ENCODE measurements around the gene KRT75. TPM values are rescaled to one million over a fixed set of nuclear protein-coding genes. Genes with fewer than 3 reads are reported as not detected.
"Not testable (repeated sequence)": the region's sequence is repeated elsewhere in the genome, so short reads cannot be mapped to it uniquely, and the experiment has no call there.

KRT75 gene
- total RNA-seq, 1 experiment from 2014 or later: not detected

DNA sequence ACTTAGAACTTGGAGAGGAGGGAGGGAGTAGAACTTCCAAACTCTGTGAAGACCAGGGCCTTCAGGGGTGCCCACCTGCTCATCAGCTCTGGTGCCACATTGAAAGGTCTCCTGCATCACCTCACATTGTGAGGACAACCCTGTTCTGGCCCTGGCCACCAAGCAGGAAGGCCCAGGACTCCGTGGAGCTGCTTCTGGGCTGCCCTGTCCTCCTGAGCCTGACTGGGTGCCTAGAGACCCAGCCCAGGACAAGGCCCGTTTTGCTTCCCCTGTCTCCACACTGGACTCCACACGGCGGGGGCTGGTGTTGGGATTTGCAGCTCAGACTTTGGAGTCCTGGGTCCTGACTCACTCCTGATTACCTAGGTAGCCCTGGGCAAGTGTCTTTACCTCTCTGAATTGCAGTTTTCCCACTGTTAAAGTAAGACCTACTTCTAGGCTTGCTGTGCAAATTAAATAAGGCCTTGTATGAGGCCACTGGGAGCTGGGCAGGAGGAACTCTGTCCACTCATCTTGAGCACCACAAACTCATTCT is 15.5 kb downstream of the KRT75 start:
- DNase-seq (ENCODE audit: extremely low read depth, low read depth): no peak

DNA sequence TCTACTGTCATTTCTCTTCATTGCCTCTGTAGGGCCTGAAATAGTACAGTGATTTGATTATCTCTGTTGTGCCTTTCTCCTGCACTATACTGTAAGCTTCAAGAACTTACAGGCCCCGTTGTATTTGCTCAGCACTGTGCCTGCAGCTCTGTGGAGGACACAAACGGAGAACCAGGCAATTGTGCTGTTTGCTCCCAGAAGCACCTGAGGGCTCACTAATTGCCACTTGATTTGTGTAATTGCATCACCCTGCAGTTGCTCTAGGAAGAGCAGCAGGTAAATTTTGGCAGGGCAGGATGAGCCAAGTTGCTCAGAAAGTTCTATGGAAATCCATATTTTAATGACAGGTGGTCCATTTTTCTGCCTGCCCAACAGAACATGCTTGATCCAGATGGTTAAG is 16.4 kb downstream of the KRT75 start:
- DNase-seq (ENCODE audit: extremely low read depth, low read depth): no peak

DNA sequence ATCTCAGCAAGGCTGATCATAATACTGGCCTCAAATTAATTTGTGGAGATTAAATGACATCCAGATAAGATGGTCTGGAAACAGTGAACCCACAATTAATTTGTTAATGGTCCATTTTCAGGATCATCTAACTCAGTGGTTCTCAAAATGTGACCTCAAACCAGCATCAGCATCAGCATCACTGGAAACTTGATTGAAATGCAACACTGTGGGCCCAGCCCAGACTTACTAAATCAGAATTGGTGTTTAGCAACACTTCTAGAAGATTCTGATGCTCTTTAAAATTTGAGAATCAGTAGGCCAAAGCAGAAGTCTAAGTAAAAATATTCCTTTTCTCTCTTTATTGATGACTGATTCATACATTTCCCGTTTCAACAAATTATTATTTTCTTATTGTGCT is 17.4 kb downstream of the KRT75 start:
- no peak for DNase-seq (ENCODE audit: extremely low read depth, low read depth)

DNA sequence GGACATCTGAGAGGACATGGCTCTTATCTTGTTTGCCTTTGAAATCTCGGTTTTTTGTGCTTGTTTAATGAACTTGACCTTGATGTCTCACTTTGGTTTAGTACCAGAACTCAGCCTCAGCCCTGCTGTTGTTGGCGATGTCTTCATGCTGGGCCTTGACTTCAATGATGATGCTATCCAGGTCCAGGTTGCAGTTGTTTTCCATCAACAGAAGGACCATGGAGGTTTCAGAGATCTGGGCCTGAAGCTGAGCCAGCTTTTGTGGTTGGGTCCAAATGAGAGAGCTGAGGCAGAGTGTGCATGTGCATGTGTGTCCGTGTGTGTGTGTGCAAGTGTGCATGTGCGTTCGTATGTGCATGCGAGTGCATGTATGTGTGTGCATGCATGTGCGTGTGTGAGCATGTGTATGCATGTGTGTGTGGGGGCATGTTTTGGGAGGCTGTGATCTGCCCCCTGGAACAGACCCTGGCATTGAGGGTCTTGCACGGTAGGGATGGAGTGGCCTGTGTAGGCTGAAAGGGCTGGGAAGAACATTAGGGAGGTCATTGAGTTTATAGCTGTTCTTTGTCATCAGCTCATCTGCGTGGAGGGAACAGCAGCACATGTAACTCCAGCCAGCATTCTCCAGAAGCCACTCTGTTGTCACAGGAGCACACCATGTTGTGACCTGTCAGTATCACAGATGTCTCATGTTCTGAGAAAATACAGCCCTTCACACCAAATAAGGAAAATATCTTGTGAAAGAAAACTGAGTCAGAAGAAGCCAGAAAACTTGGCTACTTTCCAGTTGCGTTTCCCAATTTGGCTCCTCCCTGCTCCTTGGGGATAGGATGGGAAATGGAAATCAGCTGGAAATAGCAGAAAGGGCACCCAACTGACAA is 18.1 kb downstream of the KRT75 start:
- DNase-seq (ENCODE audit: extremely low read depth, low read depth): peak; percentile 21

DNA sequence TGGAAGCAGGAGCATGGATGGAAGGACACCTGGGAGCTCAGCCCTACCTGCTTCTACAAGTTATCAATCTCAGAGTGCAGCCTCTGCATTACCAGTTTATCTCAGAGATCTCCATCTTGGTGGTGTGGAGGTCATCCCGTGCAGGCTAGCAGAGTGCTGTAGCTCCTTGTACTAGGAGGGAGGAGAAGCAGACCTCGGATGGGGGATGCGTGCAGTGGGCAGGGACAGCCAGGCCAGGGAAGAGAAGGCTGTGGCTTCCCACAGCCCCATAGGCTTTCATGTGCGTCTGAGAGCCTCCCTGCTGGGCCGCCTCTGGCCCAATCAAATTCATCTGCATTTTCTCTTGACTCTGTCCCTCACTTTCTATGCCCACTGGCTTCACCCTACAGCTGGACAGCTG is 19.2 kb downstream of the KRT75 start:
- DNase-seq (ENCODE audit: extremely low read depth, low read depth): no peak

DNA sequence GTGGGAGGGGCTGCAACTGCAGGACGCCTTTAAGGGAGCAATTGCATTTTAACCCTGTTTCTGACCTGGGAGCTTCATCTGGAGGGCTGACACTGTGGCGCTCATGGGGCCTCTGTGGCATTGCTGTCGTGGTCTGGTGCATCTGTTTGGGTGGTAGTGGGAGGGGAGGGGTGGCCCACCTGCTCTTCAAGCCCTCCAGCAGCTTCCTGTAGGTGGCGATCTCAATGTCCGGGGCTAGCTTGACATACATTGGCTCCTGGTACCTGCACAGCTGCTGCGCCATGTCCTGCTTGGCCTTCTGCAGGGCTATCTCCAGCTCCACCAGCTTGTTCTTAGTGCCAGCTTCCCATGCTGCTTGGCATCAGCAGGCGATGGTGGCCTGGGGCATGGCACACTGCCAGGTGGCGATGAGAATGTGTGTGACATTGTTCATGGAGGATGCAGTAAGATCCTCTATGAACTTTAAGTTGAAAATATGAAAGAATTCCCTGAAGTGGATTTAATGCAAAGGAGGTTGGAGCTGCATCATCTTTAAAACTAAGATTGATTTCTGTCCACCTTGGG is 20.3 kb downstream of the KRT75 start:
- DNase-seq (ENCODE audit: extremely low read depth, low read depth): no peak

DNA sequence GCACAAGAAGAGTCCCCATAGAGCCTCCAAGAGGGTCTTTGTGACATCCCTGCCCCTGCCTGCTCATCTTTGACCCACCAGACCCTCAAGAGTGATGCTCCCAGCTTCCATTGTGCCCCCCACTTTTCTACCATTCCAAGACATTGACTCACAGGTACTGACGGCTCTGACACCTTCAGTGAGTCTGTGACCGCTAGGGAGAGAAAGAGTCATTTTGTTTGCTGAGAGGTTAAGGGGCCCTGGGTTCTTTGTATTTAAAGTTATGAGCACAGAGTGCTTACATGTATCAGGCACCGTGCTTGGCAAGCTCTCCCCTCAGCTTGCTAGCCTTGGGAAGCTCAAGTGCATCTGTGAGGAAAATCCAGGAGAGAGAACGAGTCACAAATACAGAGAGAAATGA is 21.0 kb downstream of the KRT75 start:
- DNase-seq (ENCODE audit: extremely low read depth, low read depth): no peak

DNA sequence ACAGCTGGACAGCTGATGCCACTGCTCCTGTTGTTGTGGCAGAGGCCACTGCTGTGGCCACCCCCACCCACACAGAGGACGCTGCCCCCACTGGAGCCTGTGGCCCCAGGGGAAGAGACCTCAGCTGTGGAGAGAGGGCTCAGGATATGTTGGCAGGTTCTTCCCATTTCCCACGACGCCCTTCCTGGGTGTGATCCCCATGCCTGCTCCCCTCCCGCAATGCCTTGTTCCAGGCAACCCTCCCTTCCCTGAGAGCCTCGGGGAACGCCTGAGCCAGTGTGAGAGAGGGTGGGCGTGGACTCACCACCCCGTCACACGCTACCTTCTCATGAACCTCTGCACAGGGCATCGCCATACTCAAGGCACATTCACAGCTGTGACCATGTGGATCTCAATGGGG is 22.4 kb downstream of the KRT75 start:
- no peak for DNase-seq (ENCODE audit: extremely low read depth, low read depth)

DNA sequence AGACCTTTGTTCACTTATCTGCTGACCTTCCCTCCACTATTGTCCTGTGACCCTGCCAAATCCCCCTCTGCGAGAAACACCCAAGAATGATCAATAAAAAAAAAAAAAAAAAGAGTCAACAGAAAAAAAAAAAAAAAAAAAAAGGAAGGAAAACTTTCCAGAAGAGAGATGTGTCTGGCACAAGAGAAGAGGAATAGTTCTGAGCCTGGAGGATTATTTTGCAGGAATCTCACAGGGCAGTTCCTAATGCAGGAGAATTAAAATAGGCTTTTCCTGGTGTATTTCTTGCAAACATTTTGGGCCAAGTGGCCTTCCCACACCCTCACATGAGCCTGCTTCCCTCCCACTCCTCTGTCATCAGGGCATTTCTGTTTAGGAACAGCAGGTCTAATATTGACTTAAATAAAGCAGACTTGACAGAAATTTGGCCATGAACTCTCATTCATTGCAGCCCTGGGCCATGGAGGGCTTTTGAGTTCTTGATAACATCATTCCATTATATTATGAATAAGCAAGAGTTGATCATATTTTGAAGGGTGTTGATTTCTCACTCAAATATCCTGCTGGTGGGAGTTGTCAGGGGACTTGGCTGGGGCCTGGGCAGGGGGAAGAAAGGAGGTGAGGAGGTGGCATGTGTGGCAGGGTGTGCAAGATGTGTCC is 23.5 kb downstream of the KRT75 start:
- DNase-seq (ENCODE audit: extremely low read depth, low read depth): not testable (repeated sequence)

DNA sequence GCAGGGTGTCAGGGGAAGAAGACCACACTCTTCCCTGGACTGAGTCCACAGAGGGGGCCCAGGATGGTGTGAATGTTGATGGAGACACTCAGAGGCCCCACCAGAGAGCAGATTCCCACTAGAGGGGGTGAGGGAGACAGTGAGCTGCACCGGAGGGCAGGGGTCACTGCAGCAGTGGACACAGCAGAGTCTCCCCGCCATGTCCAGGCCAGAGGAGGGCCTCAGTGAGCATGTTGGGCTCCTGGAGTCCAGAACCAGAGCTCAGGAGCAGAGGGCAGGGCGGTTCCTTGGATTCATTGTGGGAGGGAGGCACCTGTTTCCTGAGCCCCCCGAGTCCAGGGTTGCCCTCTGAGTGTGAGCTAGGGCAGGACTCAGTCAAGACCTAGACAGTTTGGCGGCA is 26.3 kb downstream of the KRT75 start:
- no peak for DNase-seq (ENCODE audit: extremely low read depth, low read depth)

DNA sequence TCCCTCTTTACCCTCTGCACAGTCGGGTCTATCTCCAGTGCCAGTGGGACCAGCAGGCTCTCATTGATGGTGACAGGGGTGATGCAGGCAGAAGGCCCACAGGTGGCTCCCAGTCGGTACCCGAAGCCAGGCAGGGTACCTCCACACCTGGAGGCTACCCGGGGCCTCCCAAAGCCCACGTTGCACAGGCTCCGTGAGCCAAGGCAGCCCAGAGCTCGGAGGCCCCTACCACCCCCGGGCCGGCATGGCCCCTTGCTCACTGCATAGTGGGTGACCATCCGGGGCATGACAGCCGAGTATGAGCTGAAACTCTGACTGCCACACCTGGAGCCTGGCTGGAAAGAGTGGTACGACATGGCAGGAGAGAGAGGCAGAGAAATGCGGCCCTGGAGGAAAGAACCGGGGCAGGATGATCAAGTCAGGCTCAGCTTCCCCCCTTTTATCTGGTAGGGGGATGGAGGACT is 28.2 kb downstream of the KRT75 start, which contains the start of gene KRT82:
Gene KRT82 (minus strand): TSS at position 414 of the 464 bp plus-strand sequence. CDS start 58 bp downstream, at position 356.
- DNase-seq (ENCODE audit: extremely low read depth, low read depth): no peak

DNA sequence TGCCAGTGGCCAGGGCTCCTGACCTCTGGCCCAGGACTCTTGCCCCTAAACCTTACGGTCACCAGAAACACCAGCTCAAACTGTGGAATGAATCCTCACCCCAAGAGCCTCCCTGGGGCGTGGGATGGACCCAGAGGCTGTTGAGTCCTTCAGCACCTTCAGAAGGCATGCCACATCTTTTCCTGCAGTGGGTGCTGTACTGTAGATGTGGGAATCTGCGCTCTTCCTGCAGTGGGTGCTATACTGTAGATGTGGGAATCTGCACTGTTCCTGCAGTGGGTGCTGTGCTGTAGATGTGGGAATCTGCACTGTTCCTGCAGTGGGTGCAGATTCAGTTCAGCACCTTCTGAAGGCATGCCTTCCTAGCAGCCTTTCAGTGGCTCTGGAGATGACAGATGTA is 29.2 kb downstream of the KRT75 start:
- no peak for DNase-seq (ENCODE audit: extremely low read depth, low read depth)

DNA sequence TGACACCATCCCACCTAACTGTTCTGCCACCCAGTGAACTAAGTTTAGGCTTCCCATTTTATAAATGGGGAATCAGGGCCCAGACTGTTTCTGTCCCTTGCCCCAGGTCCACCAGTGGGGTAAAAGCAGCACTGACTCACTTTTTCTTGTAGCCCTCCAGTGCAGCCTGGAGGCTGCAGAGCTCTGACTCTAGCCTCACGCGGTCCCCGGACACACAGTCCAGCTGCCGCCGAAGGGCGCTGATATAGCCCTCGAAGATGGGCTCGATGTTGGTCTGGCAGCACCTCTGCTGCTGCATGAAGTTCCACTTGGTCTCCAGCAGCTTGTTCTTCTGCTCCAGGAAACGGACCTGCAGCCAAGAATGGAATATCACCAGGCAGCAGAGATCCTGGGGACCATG is 30.6 kb downstream of the KRT75 start:
- DNase-seq (ENCODE audit: extremely low read depth, low read depth): no peak

DNA sequence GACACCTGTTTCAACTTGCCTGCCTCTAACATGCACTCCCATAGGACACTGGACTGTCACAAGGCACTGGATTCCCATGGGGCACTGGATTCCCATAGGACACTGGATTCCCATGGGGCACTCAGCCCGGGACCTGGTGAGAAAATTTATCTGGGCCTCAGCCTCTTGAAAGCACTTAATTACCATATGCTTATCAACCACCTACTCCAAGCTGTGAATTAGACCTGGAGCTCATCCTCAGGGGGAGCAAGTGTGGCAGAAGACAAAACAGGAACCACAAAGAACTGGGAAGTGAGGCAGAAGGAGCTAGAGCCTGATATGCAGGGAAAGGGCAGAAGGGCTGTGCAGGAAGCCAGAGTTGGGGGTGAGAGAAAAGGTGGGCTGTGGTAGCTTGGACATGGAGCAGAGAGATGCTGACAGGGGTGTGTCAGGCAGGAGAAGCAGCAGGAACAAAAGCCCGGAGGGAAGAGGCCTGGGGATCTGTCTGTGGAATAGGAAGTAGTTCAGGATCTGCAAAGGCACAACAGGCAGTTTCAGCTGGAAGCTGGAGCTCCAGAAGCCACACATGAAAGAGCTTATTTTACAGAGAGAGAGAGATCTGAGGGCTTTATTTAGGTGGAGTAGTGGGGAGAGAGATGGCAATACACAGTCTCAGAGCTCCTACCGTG is 31.2 kb downstream of the KRT75 start:
- DNase-seq (ENCODE audit: extremely low read depth, low read depth): no peak

DNA sequence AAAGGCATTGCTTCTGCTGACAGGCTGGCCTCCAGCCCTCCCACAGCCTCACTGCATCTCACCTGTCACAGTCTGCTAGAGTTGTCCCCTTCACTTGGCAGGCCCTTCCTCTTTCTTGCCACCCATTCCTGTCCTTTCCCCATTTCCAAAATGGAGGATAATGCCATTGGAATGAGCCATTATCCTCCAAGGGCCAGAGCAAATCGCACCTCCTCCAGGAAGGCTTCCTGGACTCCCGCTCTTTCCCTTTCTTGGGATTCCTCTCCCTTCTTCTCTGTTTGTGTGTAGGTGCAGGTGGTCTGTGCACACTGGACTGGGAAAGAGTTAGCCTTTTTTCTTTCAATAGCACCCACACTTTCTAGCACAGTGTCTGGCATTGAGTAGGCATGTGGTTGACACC is 31.8 kb downstream of the KRT75 start:
- no peak for DNase-seq (ENCODE audit: extremely low read depth, low read depth)

DNA sequence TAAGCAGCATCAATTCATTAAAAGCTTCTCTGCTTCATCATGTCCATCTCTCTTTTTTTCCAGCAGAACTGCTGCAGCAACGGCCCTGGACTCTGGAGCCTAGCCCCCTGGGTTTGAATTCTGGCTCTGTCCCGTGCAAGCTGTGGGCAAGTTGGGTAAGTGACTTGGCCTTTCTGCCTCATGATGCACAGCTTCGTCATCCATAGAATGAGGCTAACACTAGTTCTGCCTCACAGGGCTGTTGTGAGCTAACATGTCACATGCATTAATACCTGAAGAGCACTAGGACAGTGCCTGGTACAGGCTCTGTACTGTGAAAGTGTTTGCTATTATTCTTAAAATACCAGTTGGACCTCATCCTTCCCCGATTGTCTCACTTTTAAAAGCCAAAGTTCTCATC is 32.2 kb downstream of the KRT75 start:
- no peak for DNase-seq (ENCODE audit: extremely low read depth, low read depth)

DNA sequence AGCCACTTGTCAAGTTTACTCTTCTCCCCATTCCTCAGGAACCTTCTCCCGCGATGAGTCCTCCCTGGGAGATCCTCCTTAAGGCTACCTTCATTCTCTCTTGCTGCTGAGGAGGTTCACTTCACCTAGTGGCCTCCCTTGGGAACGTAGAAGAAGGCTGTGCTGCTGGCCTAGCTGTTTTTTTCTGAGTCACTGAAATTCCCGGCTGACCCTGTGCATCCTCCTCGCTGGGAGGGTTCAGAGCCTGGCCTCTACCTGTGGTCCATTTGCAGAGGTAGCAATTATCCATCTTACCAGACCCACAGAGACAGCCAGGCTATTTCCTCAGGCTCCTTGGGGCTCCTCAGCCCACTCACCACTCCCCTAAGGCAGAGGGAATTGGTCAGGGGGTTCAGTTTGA is 32.6 kb downstream of the KRT75 start:
- no peak for DNase-seq (ENCODE audit: extremely low read depth, low read depth)

DNA sequence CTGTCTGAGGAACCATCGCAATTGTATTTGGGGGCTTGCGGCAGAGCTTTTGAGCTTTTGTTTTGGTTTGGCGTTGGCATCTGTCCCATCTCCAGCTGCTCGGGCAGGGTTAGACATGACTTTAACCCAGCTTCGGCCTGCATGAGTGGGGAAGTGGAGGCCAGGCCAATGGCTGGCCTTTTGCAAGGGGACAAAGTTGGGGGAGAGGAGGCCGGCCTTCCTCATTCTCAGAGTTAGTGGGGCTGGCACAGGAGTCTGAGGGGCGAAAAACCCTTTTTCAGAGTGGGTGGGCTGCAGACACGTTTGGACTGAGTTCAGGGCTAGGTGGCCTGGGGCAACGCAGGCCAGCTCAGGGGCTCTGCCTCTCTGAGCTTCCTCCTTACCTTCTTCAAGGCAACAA is 33.3 kb downstream of the KRT75 start:
- no peak for DNase-seq (ENCODE audit: extremely low read depth, low read depth)

DNA sequence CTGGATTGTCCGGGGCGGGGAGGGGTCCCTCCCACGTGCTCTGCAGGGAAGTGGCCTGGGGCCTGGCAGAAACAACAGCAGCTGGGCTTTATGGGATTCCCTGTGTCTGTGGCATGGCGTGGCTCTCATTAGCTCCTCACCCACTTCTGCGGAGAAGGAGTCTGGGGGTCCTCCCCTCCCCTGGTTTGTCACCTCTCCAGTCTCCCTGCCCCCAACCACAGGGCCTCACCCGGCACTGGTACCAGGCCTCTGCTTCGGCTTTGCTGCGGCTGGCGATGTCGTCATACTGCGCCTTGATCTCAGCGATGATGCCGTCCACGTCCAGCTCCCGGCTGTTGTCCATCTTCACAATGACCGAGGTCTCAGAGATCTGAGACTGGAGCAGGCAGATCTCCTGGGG is 34.4 kb downstream of the KRT75 start:
- no peak for DNase-seq (ENCODE audit: extremely low read depth, low read depth)

DNA sequence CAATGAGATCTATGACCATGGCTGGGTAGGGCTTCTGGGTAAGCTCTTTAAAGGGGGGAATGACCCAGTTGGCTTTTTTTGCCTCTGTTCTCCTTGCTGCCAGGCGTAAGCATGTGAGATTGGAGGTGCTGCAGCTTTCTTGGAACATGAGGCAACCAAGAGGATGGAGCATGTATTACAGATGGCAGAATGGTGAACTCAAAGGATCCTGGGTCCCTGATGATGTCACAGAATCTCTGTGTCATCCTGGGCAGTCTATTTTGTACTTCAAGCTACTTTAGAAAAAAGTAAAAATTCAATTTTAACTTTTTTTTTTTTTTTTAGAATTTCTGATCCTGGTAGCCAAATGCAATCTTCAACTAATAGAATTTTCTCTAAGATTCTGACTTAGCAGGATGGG is 36.0 kb downstream of the KRT75 start:
- no peak for DNase-seq (ENCODE audit: extremely low read depth, low read depth)

DNA sequence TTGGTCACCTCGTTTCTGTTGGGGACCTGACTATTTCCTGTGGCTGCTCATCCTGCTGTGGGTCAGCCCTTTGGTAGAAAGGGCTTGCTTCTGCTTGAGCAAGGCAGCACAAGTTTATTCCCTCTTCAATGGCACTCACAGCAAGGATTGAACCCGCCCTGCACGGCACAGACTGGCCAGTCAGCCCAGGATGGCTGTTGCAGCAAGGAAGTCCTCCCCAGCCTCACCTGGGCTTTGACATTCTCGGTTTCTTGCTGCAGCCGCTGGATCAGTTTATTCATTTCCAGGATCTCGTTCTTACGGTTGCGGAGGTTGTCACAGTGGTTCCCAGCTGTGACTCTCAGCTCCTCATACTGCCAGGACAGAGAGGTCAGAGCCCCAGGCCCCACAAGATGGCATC is 37.5 kb downstream of the KRT75 start:
- DNase-seq (ENCODE audit: extremely low read depth, low read depth): no peak
